Posterior vena cava (tissue), 2 donors: Measurements from ENCODE around the gene EEPD1. TPM values are rescaled to one million over a fixed set of nuclear protein-coding genes. Genes with fewer than 3 reads are reported as not detected.

Experiments
- DNase-seq: peaks from one replicate; pipeline ENCODE4 v3.0.0-alpha.2; 2020; ENCODE audit warnings: low spot score
- intact Hi-C, 2 donors: fragments of 100-400 bp; cut with DNase I; formaldehyde crosslinking; loops; one replicate each; pipeline versions ENCODE4 v1.14.1 to v1.14.2; 2022 to 2023
- total RNA-seq, 2 donors: library from RNA; stranded (reverse); fragmentation: NEBNext Ultra II Directional; extraction: Animal tissue kit (Norgen Biotek cat#: 25700); gene quantifications; one replicate each; pipeline ENCODE4 v1.2.1, GENCODE V29; 2021
- donor health status: DM: yes; HTN: yes; CAD: no.
- donor health status: DM: yes; HTN: yes; CAD: no.

EEPD1 gene
- total RNA-seq, 2 donors from 2014 or later: 9.7 to 10.4 TPM

DNA sequence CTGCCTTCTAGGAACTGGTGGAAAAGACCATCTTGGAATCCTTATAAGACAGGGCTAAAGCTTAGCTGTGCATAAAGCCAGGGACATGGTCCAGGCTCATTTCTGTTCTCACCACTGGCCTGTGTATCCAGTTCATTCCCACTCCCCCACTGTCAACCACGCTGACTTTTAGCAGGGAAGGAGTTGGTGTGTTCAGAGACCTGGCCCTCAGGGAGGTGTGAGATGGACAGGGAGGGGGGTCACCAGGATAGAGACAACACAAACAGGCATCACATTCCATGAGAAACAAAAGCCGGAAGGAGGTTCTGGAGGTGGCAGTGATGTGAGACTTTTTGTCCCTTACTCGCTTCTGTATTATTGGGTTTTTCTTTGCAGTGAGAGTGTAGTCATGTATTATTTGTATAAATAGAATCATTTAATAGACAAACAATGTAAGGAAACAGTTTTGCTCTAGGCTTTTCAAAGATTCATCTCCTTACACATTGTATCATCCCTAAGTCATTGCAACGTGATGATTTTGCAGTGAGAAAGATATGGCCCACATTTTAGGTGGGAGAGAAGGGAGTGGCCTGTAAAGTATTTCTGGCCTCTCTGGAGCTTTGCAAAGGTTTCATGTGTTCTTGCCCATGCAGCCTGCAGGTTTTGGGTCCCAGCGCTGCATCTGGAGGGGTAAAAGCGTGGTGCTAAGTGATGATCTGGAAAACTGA is 52.0 kb downstream of the EEPD1 start:
- intact Hi-C loops: no loop called here
- DNase-seq: no peak

DNA sequence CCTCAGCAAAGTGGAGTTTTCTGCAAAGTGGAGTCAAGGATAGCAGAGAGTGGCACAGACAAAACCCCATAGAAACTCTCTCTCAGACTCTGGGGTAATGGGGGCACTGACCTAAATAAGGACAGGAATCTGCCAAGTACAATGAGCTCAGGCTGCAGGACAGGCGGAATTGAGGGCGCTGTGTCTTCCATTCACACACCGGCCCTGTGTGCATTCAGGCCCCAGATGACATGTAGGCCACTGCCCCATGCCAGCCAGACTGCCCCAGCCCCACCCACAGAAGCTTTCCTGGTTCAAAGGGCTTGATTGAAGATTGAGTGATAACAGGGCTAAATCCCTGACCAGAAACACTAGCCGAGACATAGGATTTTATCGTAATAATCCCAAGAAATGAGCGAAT is 52.7 kb downstream of the EEPD1 start:
- DNase-seq: no peak
- intact Hi-C loops: no loop called here

GRCh38 chr7:36207451-36208291 is 54.6 kb downstream of the EEPD1 start:
- DNase-seq: peak; percentile 86
- intact Hi-C loops: no loop called here

GRCh38 chr7:36208426-36208825 is 55.4 kb downstream of the EEPD1 start:
- intact Hi-C loops: no loop called here
- DNase-seq: no peak

GRCh38 chr7:36208997-36209813 is 56.2 kb downstream of the EEPD1 start:
- intact Hi-C loops: no loop called here
- DNase-seq: no peak

GRCh38 chr7:36209814-36210183 is 56.7 kb downstream of the EEPD1 start:
- intact Hi-C loops: loop anchor here in 1 of 2 donors (10.0 kb wide), 1 partner anchor 165 kb away; no protein-coding TSS in a partner anchor
- no peak for DNase-seq

DNA sequence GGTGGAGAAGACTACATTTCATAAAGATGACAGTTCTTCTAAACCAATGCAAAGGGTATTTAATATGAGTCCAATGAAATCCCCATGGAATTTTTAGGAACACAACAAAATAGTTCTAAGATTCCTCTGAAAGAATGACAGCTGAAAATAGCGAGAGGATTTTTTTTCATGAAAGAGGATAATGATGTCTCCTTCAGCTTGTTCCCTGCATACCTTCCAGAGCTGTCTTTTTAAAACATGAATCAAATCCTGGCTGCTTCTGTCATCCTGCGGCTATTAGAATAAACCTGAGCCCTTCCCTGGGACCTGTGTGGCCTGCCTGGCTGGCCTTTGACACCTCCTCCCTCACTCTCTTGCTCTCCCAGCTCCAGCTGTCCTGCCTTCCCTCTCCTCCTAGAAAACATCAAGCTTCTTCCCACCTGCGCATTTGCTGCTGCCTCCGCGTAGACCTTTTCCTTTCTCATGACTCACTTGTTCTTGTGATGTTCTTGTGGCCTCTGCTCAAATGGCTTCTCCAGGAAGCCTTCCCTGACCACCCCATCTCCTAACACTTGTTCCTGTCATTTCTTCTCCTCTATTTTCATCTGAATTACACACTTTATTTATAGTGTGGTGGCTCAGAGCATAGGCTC is 57.4 kb downstream of the EEPD1 start:
- DNase-seq: no peak
- intact Hi-C loops: loop anchor here in 1 of 2 donors (10.0 kb wide), 1 partner anchor 166 kb away; no protein-coding TSS in a partner anchor

DNA sequence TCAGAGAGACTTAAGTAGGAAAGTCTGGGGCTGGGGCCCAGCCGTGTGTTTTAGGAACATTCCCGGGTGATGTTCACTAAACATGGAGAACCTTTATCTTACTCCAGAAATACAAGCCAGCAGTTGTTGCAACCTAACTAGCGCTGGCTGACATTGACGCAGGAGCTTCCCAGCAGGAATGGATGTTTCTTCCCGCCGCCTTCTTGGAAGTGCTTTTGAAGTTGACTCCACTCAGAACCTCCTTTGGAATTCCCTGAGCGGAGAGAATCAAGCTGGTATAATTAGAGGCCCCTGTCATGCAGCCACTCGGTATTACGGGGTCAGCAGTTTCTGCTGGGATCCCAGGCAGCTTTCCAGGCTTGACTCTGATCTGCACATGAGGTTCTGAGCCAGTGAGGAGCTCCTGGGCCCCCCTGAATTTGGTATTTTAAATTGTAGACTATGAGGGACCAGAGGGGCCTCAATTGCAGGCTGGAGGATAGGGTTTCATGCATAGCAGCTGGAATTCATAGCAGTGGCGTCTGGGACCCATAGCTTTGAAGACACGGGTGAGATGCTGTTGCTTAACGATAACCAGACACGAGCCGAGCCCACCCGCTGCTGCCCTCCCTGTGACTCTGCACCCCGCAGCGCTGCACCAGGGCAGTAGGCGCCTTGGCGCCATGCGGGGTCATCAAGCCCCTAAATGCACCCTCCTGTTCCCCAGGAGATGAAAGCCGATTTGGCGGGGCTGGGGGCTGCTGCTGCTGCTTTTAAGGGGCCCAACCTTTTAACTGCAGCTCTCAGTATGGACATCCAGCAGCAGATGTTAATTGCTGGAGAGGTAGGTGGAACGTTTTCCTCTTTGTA is 61.8 kb downstream of the EEPD1 start:
- no peak for DNase-seq
- intact Hi-C loops: loop anchor here in 1 of 2 donors (10.0 kb wide), 1 partner anchor 170 kb away; no protein-coding TSS in a partner anchor

DNA sequence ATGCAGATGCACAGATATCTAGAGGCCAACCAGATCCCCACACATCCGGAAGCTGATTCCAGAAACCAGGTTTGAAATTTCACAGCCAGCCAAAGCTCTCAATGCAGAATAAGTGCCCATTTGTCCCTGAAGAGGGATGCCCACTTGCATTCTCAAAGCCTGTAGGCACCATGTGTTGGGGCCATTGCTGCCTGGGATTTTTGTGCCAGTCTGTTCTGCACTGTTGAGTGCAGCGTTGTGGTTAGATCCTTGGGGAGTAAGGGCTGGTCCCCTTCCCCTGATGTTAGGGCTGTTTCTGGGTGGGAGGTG is 62.4 kb downstream of the EEPD1 start:
- no peak for DNase-seq
- intact Hi-C loops: loop anchor here in 1 of 2 donors (10.0 kb wide), 1 partner anchor 171 kb away; no protein-coding TSS in a partner anchor

DNA sequence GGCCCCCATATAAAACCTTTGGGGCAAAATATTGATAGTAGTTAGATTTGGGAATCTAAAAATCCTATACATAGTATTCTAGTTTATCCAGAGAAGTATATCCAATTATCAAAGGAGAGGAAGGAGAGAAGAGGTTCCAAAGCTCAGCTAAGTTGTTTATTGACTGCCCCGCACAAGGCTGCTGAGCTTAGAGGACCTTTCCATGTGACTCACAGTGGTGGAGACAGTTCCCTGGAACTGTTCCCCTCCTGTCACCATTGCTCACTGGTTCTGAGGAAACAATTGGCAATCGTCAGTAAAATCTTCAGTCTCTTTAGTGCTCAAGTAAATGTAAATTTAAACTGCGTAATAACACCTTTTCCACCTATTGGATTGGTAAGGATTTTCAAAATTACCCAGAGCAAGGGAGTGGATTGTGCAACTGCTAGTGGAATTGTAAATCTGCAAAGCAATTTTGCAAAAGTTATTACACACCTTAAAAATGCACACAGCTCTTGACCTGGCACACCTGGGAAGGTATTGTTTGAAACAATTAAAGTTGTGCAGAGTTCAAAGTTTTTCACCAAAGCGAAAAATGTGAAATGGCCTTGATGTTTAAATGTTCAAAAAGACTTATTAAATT is 63.1 kb downstream of the EEPD1 start:
- no peak for DNase-seq
- intact Hi-C loops: loop anchor here in 1 of 2 donors (10.0 kb wide), 1 partner anchor 171 kb away; no protein-coding TSS in a partner anchor

DNA sequence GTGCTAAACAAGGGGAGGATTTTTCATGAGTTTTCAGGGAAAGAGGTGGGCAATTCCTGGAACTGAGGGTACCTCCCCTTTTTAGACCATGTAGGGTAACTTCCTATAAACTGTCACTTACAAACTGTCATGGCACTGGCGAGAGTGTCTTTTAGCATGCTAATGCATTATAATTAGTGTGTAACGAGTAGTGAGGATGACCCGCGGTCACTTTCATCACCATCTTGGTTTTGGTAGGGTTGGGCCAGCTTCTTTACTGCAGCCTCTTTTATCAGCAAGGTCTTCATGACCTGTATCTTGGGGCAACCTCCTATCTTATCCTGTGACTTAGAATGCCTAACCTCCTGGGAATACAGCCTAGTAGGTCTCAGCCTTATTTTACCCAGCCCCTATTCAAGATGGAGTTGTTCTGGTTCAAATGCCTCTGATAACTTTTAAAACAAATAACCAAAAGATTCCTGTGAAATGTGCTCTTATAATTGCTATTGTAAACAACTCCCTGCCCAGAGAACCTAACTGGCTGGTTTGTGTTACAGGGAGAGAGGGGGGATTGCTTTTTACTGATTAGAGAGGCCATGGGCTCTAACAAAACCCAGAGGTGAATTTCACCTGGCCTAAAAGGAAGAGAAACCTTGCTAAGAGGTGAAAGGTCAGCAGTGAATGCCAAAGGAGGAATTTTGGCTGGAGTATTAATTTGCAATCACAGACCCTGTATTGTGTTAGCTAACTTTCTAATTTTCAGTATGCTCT is 64.3 kb downstream of the EEPD1 start:
- intact Hi-C loops: loop anchor here in 1 of 2 donors (10.0 kb wide), 1 partner anchor 173 kb away; no protein-coding TSS in a partner anchor
- no peak for DNase-seq

GRCh38 chr7:36217961-36218284 is 64.9 kb downstream of the EEPD1 start:
- intact Hi-C loops: loop anchor here in 1 of 2 donors (10.0 kb wide), 1 partner anchor 173 kb away; no protein-coding TSS in a partner anchor

GRCh38 chr7:36219429-36219828 is 66.4 kb downstream of the EEPD1 start:
- DNase-seq: no peak
- intact Hi-C loops: loop anchor here in 1 of 2 donors (10.0 kb wide), 1 partner anchor 175 kb away; no protein-coding TSS in a partner anchor

More at GRCh38 chr7:36217961-36218284, 64.9 kb downstream of the EEPD1 start:
- no peak for DNase-seq

- DNase-seq: no peak
- intact Hi-C loops: no loop called here
Measured at GRCh38 chr7:36223851-36224250, 70.8 kb downstream of the EEPD1 start.

- intact Hi-C loops: no loop called here
- no peak for DNase-seq
Measured at GRCh38 chr7:36224934-36225858, 72.1 kb downstream of the EEPD1 start.

DNA sequence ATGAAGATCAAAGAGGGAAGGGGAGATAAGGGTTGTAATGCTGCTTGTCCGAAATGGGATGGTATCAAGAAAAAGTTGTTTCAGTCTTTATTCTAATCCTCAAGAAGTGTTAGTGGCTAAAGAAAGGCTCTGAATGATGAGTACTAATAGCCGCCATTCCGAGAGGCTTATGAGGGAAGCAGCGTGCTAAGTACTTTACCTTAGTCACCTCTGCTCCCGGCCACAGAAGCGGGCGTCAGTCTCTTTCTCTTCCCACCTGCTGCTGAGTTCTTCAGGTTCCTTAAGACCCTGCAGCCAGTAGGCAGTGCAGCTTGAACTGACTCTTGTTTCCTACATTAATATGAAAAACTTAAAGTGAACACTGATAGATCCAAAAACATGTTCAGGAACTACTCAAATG is 73.1 kb downstream of the EEPD1 start:
- DNase-seq: no peak
- intact Hi-C loops: no loop called here
